RWPE2 (cell line): Measurements from ENCODE around the gene CRTAC1.

ENCODE experiments used
- ATAC-seq: fragments of 200-7000 bp; cut with Tn5 transposase; 3 replicates; pipeline ENCODE4 v1.9.1; 2021; ENCODE audit warnings: low read depth
- DNase-seq: peaks from one replicate; pipeline ENCODE4 v3.0.0-alpha.2; 2020; ENCODE audit warnings: low spot score
- H3K27ac ChIP-seq: fragments of 450-650 bp; 2 replicates; pipeline ENCODE4 v1.5.1; 2017; ENCODE audit warnings: mild to moderate bottlenecking; ENCODE audit not compliant: poor library complexity, severe bottlenecking
- H3K27me3 ChIP-seq: fragments of 250-450 bp; sonication (Bioruptor Pico); 2 replicates; pipeline ENCODE4 v1.5.1; 2021; ENCODE audit warnings: mild to moderate bottlenecking, moderate library complexity; ENCODE audit not compliant: insufficient read depth, poor library complexity, severe bottlenecking
- H3K36me3 ChIP-seq: fragments of 250-450 bp; sonication (Bioruptor Pico); 2 replicates; pipeline ENCODE4 v1.5.1; 2020; ENCODE audit warnings: low read depth, mild to moderate bottlenecking, moderate library complexity
- H3K4me1 ChIP-seq: fragments of 250-450 bp; sonication (Bioruptor Pico); 2 replicates; pipeline ENCODE4 v1.5.1; 2021; ENCODE audit warnings: mild to moderate bottlenecking, moderate library complexity; ENCODE audit not compliant: insufficient read depth, poor library complexity, severe bottlenecking
- H3K4me3 ChIP-seq: fragments of 250-450 bp; sonication (Bioruptor Pico); 2 replicates; pipeline ENCODE4 v1.5.1; 2021; ENCODE audit warnings: mild to moderate bottlenecking, moderate library complexity; ENCODE audit not compliant: severe bottlenecking
- H3K9me3 ChIP-seq: fragments of 250-450 bp; sonication (Bioruptor Pico); 2 replicates; pipeline ENCODE4 v1.5.1; 2021; ENCODE audit warnings: mild to moderate bottlenecking, moderate library complexity; ENCODE audit not compliant: severe bottlenecking
- CTCF ChIP-seq: fragments of 450-650 bp; IDR thresholded peaks from one replicate; pipeline ENCODE4 v1.5.1; 2017; ENCODE audit warnings: mild to moderate bottlenecking, moderate library complexity; ENCODE audit not compliant: poor library complexity, severe bottlenecking

Gene CRTAC1

GRCh38 chr10:98030093-98030821, at the start of gene CRTAC1:
TSS of gene CRTAC1 (minus strand) at chr10:98030621. CDS start at chr10:98030472, 149 bp downstream.
- no peaks in the 10 kb centered on the region for H3K36me3 ChIP-seq
- H3K4me1 ChIP-seq = no peaks in the 10 kb centered on the region
- no peak for TF ChIP-seq CTCF
- peak within 1 kb of the TSS; percentile 6 for H3K4me3 ChIP-seq
- peaks cover 76% of the 10 kb centered on the region for H3K27me3 ChIP-seq
- ATAC-seq (peak; percentile 56; the same call in 2 of the 3 replicates), DNase-seq (no peak)
- H3K9me3 ChIP-seq = no peaks in the 10 kb centered on the region
- H3K27ac ChIP-seq = no peak within 1 kb of the TSS

- no peak for TF ChIP-seq CTCF
- no peaks in the 10 kb centered on the region for H3K4me1 ChIP-seq
- H3K27ac ChIP-seq = no peak overlapping the region
- no peaks in the 10 kb centered on the region for H3K9me3 ChIP-seq
- ATAC-seq (no peak), DNase-seq (no peak)
- no peaks in the 10 kb centered on the region for H3K36me3 ChIP-seq
- H3K27me3 ChIP-seq = no peaks in the 10 kb centered on the region
- no peak overlapping the region for H3K4me3 ChIP-seq
These were observed 48.4 kb upstream of the CRTAC1 start for GRCh38 chr10:98078774-98079173.

GRCh38 chr10:98077223-98077622, 46.8 kb upstream of the CRTAC1 start:
- Histone ChIP-seq H3K27ac (no peak overlapping the region), H3K36me3 (no peaks in the 10 kb centered on the region), H3K27me3 (no peaks in the 10 kb centered on the region), H3K4me1 (no peaks in the 10 kb centered on the region), H3K9me3 (no peaks in the 10 kb centered on the region), H3K4me3 (no peak overlapping the region)
- DNase-seq = no peak
- TF ChIP-seq CTCF = no peak
- ATAC-seq = no peak

GRCh38 chr10:98076086-98076485, 45.7 kb upstream of the CRTAC1 start:
- DNase-seq (no peak), ATAC-seq (no peak)
- Histone ChIP-seq H3K36me3 (no peaks in the 10 kb centered on the region), H3K27me3 (no peaks in the 10 kb centered on the region), H3K4me3 (no peak overlapping the region), H3K4me1 (no peaks in the 10 kb centered on the region), H3K9me3 (no peaks in the 10 kb centered on the region), H3K27ac (no peak overlapping the region)
- TF ChIP-seq CTCF = no peak

GRCh38 chr10:98074315-98074911, 44.0 kb upstream of the CRTAC1 start:
- H3K4me3 ChIP-seq = no peak overlapping the region
- no peak for DNase-seq
- H3K27ac ChIP-seq = no peak overlapping the region
- TF ChIP-seq CTCF = no peak
- no peaks in the 10 kb centered on the region for H3K27me3 ChIP-seq
- H3K36me3 ChIP-seq = no peaks in the 10 kb centered on the region
- ATAC-seq = no peak
- no peaks in the 10 kb centered on the region for H3K4me1 ChIP-seq
- H3K9me3 ChIP-seq = no peaks in the 10 kb centered on the region
